ENCODE results near the gene FBLN1. TPM values are rescaled to one million over a fixed set of nuclear protein-coding genes. Genes with fewer than 3 reads are reported as not detected.

The FBLN1 gene
- total and polyA plus RNA-seq, 2 donors (not counting 3 experiments of a cell fraction or from before 2014, with no cell fraction given) = 1.2 to 4.0 TPM

GRCh38 chr22:45533703-45534102, 31.0 kb downstream of the FBLN1 start:
- no peak overlapping the region for H3K27ac ChIP-seq (ENCODE audit: insufficient read depth, low read depth, low read length)
- dilution Hi-C loops (cut with MboI; ENCODE audit: extremely low pct_ligation_motif_present, low sequenced_read_pairs) = no loop called here
- TF ChIP-seq POLR2AphosphoS5 (IDR thresholded peaks at IDR 0.05; ENCODE audit: insufficient read depth, low read depth, low read length) (no peak), CTCF (IDR thresholded peaks at IDR 0.05; ENCODE audit: extremely low read depth in 1 of 2, insufficient read depth in 1 of 2, low read depth in 1 of 2, low read length in 2 of 2) (no peak), FOS (IDR thresholded peaks at IDR 0.05; ENCODE audit: borderline replicate concordance, insufficient read depth, low read length) (no peak), POLR2A (IDR thresholded peaks at IDR 0.05; ENCODE audit: low read depth, low read length) (no peak), MYC (IDR thresholded peaks at IDR 0.05; ENCODE audit: low read depth, low read length) (no peak), GATA2 (IDR thresholded peaks at IDR 0.05; ENCODE audit: insufficient read depth, insufficient read length, low read depth, low read length) (no peak), EZH2 (IDR thresholded peaks at IDR 0.05; ENCODE audit: borderline replicate concordance, low read depth, low read length, severe bottlenecking) (no peak)
- H3K4me2 ChIP-seq (ENCODE audit: insufficient read depth, low read length) = no peak overlapping the region
- H3K9me1 ChIP-seq (replicated peaks; ENCODE audit: control insufficient read depth, extremely low read depth, insufficient read depth, low read length) = no peaks in the 10 kb centered on the region
- FAIRE-seq (no peak), DNase-seq (ENCODE audit: low read depth, low spot score) (no peak)
- H3K79me2 ChIP-seq (ENCODE audit: control insufficient read depth, insufficient read depth, low read length) = no peaks in the 10 kb centered on the region
- H4K20me1 ChIP-seq (replicated peaks; ENCODE audit: control insufficient read depth, extremely low read depth, insufficient read depth, low read length) = no peaks in the 10 kb centered on the region
- H2AFZ ChIP-seq (ENCODE audit: low read depth, low read length) = no peak overlapping the region
- ChIA-PET POLR2A (no interaction called here), CTCF (no interaction called here)
- H3K4me1 ChIP-seq (ENCODE audit: control insufficient read depth, extremely low read depth, insufficient read depth, low read length) = no peaks in the 10 kb centered on the region
- H3K9me3 ChIP-seq (replicated peaks; ENCODE audit: control insufficient read depth, insufficient read depth, low read length) = no peaks in the 10 kb centered on the region
- no peaks in the 10 kb centered on the region for H3K27me3 ChIP-seq (ENCODE audit: control insufficient read depth in 2 of 2, insufficient read depth in 2 of 2, low read length in 2 of 2)
- H3K4me3 ChIP-seq (replicated peaks in 1 of 3; ENCODE audit: insufficient read depth in 1 of 3, low read depth in 1 of 3, low read length in 3 of 3) = no peak overlapping the region
- no peak overlapping the region for H3K9ac ChIP-seq (replicated peaks; ENCODE audit: extremely low read depth, insufficient read depth, low read length)
- no peaks in the 10 kb centered on the region for H3K36me3 ChIP-seq (ENCODE audit: control insufficient read depth in 2 of 2, extremely low read depth in 1 of 2, insufficient read depth in 2 of 2, low read length in 2 of 2)
- BruUV-seq (replicated peaks) = no TSS peak
- intact Hi-C loops (cut with micrococcal nuclease) = no loop called here

Data from endothelial cell of umbilical vein (primary cell).